H9 (cell line): Measurements from ENCODE around the gene PRPF18. TPM values are rescaled to one million over a fixed set of nuclear protein-coding genes. Genes with fewer than 3 reads are reported as not detected.

Experiments used
- DNase-seq: peaks from one replicate; pipeline ENCODE4 v3.0.0-alpha.2; 2017
- H2AFZ ChIP-seq: one replicate; pipeline ENCODE4 v1.6.1; 2013; ENCODE audit warnings: mild to moderate bottlenecking, low read length, control low read depth, moderate library complexity
- H2AK5ac ChIP-seq: 2 replicates; pipeline ENCODE4 v1.6.1; 2013; ENCODE audit warnings: low read length, control low read depth, mixed read lengths; ENCODE audit not compliant: insufficient read length
- H2BK120ac ChIP-seq: one replicate; pipeline ENCODE4 v1.6.1; 2013; ENCODE audit warnings: low read depth, mild to moderate bottlenecking, low read length, control low read depth, inconsistent platforms; ENCODE audit not compliant: poor library complexity, severe bottlenecking
- H2BK12ac ChIP-seq: 2 replicates; pipeline ENCODE4 v1.6.1; 2013; ENCODE audit warnings: low read length, control low read depth, mixed read lengths, low read depth; ENCODE audit not compliant: insufficient read length
- H2BK15ac ChIP-seq: 2 replicates; pipeline ENCODE4 v1.6.1; 2013; ENCODE audit warnings: low read depth, low read length, control low read depth
- H2BK20ac ChIP-seq: one replicate; pipeline ENCODE4 v1.6.1; 2013; ENCODE audit warnings: low read depth, mild to moderate bottlenecking, low read length, control low read depth, inconsistent platforms; ENCODE audit not compliant: poor library complexity, severe bottlenecking
- H2BK5ac ChIP-seq: 2 replicates; pipeline ENCODE4 v1.6.1; 2013; ENCODE audit warnings: low read length, control low read depth, mixed read lengths; ENCODE audit not compliant: insufficient read length
- H3K14ac ChIP-seq: 2 replicates; pipeline ENCODE4 v1.6.1; 2013; ENCODE audit warnings: low read length, control low read depth; ENCODE audit not compliant: insufficient read depth
- H3K18ac ChIP-seq: 2 replicates; pipeline ENCODE4 v1.6.1; 2013; ENCODE audit warnings: low read depth, mild to moderate bottlenecking, mixed read lengths, low read length, control low read depth; ENCODE audit not compliant: insufficient read length
- H3K23ac ChIP-seq: 2 replicates; pipeline ENCODE4 v1.6.1; 2013; ENCODE audit warnings: low read length, control low read depth, mixed read lengths, low read depth; ENCODE audit not compliant: insufficient read length
- H3K23me2 ChIP-seq: 2 replicates; pipeline ENCODE4 v1.6.1; 2013; ENCODE audit warnings: low read depth, mild to moderate bottlenecking, mixed read lengths, low read length, control low read depth; ENCODE audit not compliant: insufficient read length, poor library complexity, severe bottlenecking
- H3K27ac ChIP-seq: 2 replicates; pipeline ENCODE4 v1.5.1; 2013; ENCODE audit warnings: low read length, control low read depth, mixed read lengths, low read depth; ENCODE audit not compliant: insufficient read length
- H3K27me3 ChIP-seq: 2 replicates; pipeline ENCODE4 v1.6.1; 2013; ENCODE audit warnings: low read length, control low read depth, inconsistent platforms; ENCODE audit not compliant: insufficient read depth
- H3K4ac ChIP-seq: 2 replicates; pipeline ENCODE4 v1.6.1; 2013; ENCODE audit warnings: low read depth, mild to moderate bottlenecking, control low read depth, inconsistent platforms, low read length, moderate library complexity
- H3K4me1 ChIP-seq: 2 replicates; pipeline ENCODE4 v1.6.1; 2013; ENCODE audit warnings: low read length, control low read depth, inconsistent platforms; ENCODE audit not compliant: insufficient read depth
- H3K4me2 ChIP-seq: 2 replicates; pipeline ENCODE4 v1.6.1; 2013; ENCODE audit warnings: low read length, control low read depth, mixed read lengths; ENCODE audit not compliant: insufficient read length, insufficient read depth
- H3K56ac ChIP-seq: 2 replicates; pipeline ENCODE4 v1.6.1; 2013; ENCODE audit warnings: low read depth, mild to moderate bottlenecking, mixed read lengths, low read length, control low read depth; ENCODE audit not compliant: insufficient read length
- H3K79me1 ChIP-seq: 2 replicates; pipeline ENCODE4 v1.6.1; 2013; ENCODE audit warnings: low read depth, mild to moderate bottlenecking, moderate library complexity, low read length, control low read depth, inconsistent platforms; ENCODE audit not compliant: insufficient read depth, poor library complexity, severe bottlenecking
- H3K79me2 ChIP-seq: 2 replicates; pipeline ENCODE4 v1.6.1; 2013; ENCODE audit warnings: low read length, control low read depth, inconsistent platforms; ENCODE audit not compliant: insufficient read depth
- H3K9ac ChIP-seq: 2 replicates; pipeline ENCODE4 v1.6.1; 2013; ENCODE audit warnings: low read length, control low read depth, mixed read lengths; ENCODE audit not compliant: insufficient read length; ENCODE audit errors: extremely low read depth
- H3K9me3 ChIP-seq: one replicate; pipeline ENCODE4 v1.6.1; 2013; ENCODE audit warnings: low read depth, low read length, inconsistent platforms; ENCODE audit not compliant: control insufficient read depth
- H3T11ph ChIP-seq: one replicate; pipeline ENCODE4 v1.6.1; 2013; ENCODE audit warnings: mild to moderate bottlenecking, low read length, control low read depth, inconsistent platforms
- H4K20me1 ChIP-seq: one replicate; pipeline ENCODE4 v1.6.1; 2013; ENCODE audit not compliant: control insufficient read depth, insufficient read length, insufficient read depth
- H4K5ac ChIP-seq: 2 replicates; pipeline ENCODE4 v1.6.1; 2013; ENCODE audit warnings: low read depth, mild to moderate bottlenecking, mixed read lengths, low read length, control low read depth; ENCODE audit not compliant: insufficient read length
- H4K8ac ChIP-seq: replicated peaks from 2 replicates; pipeline ENCODE4 v1.6.1; 2013; ENCODE audit warnings: low read length, control low read depth, mixed read lengths, low read depth; ENCODE audit not compliant: insufficient read length
- H4K91ac ChIP-seq: 2 replicates; pipeline ENCODE4 v1.6.1; 2013; ENCODE audit warnings: low read depth, mild to moderate bottlenecking, moderate library complexity, mixed read lengths, low read length, control low read depth; ENCODE audit not compliant: insufficient read length
- H3K27ac Mint-ChIP-seq, 3 experiments: 2 replicates in 2 of 3; 3 replicates in 1 of 3; pipeline ENCODE4 v1.8.0; 2020 to 2021; ENCODE audit warnings: mixed read lengths in 3 of 3, mild to moderate bottlenecking in 1 of 3, moderate library complexity in 1 of 3
- H3K27me3 Mint-ChIP-seq: 2 replicates; pipeline ENCODE4 v1.8.0; 2021; ENCODE audit warnings: low read depth, mild to moderate bottlenecking, moderate library complexity, mixed read lengths
- H3K36me3 Mint-ChIP-seq, 3 experiments: 2 replicates in 2 of 3; 3 replicates in 1 of 3; pipeline ENCODE4 v1.8.0; 2020 to 2021; ENCODE audit warnings: low read depth in 3 of 3, mixed read lengths in 3 of 3; ENCODE audit not compliant: insufficient read depth in 1 of 3
- H3K4me1 Mint-ChIP-seq, 2 experiments: 2 replicates each; pipeline ENCODE4 v1.8.0; 2020; ENCODE audit warnings: mixed read lengths in 2 of 2
- H3K4me3 Mint-ChIP-seq, 2 experiments: 2 replicates in 1 of 2; 3 replicates in 1 of 2; pipeline ENCODE4 v1.8.0; 2020 to 2021; ENCODE audit warnings: mild to moderate bottlenecking in 2 of 2, mixed read lengths in 2 of 2, moderate library complexity in 1 of 2
- H3K9me3 Mint-ChIP-seq, 2 experiments: 2 replicates in 1 of 2; 3 replicates in 1 of 2; pipeline ENCODE4 v1.8.0; 2020; ENCODE audit warnings: mild to moderate bottlenecking in 2 of 2, mixed read lengths in 2 of 2, moderate library complexity in 1 of 2
- CTCF ChIP-seq: fragments of 200-600 bp; sonication (generic); conservative IDR thresholded peaks from 3 replicates; pipeline ENCODE4 v1.8.0; 2021; ENCODE audit warnings: antibody characterized with exemption, mild to moderate bottlenecking
- WGBS: extraction: QIAGEN DNeasy Blood & Tissue Kit; methylation state at CpG from one replicate; pipeline ENCODE4 v1.1.7; 2013; ENCODE audit warnings: missing lambda C conversion rate, low lambda C conversion rate, mixed read lengths; ENCODE audit not compliant: insufficient read length; ENCODE audit errors: extremely low coverage; 5-methylcytosine and 5-hydroxymethylcytosine counted together
- total RNA-seq: library from RNA; stranded (reverse); gene quantifications from 2 replicates; pipeline ENCODE4 v1.2.1, GENCODE V29; 2021

Gene PRPF18
- total RNA-seq, 1 experiment from 2014 or later, result 17.1 TPM

DNA sequence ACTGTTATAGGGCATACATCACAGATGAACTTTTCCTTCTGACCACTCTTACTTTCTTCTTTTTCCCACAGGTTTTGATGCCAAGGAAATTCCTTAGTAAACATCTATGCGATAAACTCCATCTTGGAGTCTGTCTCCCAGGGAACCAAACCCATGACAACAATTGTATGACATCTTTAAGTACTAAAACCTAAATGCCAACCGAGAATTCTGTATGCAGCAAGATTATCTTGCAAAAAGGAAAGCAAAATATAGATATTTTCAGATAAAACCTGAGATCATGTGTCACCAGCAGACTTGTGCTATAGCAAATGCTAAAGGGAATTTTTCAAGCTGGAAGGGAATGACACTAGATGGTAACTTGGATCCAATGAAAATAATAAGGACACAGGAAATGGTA, 36.0 kb upstream of the PRPF18 start:
- H3K27ac ChIP-seq, result no peak overlapping the region
- H2BK5ac ChIP-seq, result no peak overlapping the region
- H3K4ac ChIP-seq, result no peak overlapping the region
- DNase-seq, result no peak
- H3T11ph ChIP-seq, result no peak overlapping the region
- H3K4me1 ChIP-seq, result no peaks in the 10 kb centered on the region
- no peak overlapping the region for H2AFZ ChIP-seq
- no peaks in the 10 kb centered on the region for H3K9me3 ChIP-seq
- no CpG with 5 or more reads among the region's 2 CpGs for WGBS
- H4K91ac ChIP-seq, result no peak overlapping the region
- Mint-ChIP-seq H3K9me3 (peaks cover 2 to 7% of the 10 kb centered on the region in 2 experiments; a peak in 3 of 5 replicates), H3K27ac (no peak overlapping the region), H3K36me3 (no peaks in the 10 kb centered on the region), H3K4me1 (no peaks in the 10 kb centered on the region), H3K27me3 (peaks cover 4% of the 10 kb centered on the region), H3K4me3 (no peak overlapping the region)
- H4K5ac ChIP-seq, result no peak overlapping the region
- H3K56ac ChIP-seq, result no peak overlapping the region
- no peak overlapping the region for H2BK15ac ChIP-seq
- H3K18ac ChIP-seq, result no peak overlapping the region
- H2BK120ac ChIP-seq, result no peak overlapping the region
- no peaks in the 10 kb centered on the region for H3K79me2 ChIP-seq
- no peak overlapping the region for H3K23ac ChIP-seq
- no peak overlapping the region for H3K4me2 ChIP-seq
- H3K27me3 ChIP-seq, result no peaks in the 10 kb centered on the region
- no peak overlapping the region for H2AK5ac ChIP-seq
- no peak overlapping the region for H3K14ac ChIP-seq
- no peaks in the 10 kb centered on the region for H3K23me2 ChIP-seq
- no peak for TF ChIP-seq CTCF
- no peak overlapping the region for H3K9ac ChIP-seq
- H2BK12ac ChIP-seq, result no peak overlapping the region
- H4K8ac ChIP-seq, result no peak overlapping the region
- H4K20me1 ChIP-seq, result no peaks in the 10 kb centered on the region
- H2BK20ac ChIP-seq, result no peak overlapping the region
- no peaks in the 10 kb centered on the region for H3K79me1 ChIP-seq
